AG04450 (cell line): ENCODE data around the gene TTC9. TPM values are rescaled to one million over a fixed set of nuclear protein-coding genes. Genes with fewer than 3 reads are reported as not detected.
"Not testable (repeated sequence)": the region's sequence is repeated elsewhere in the genome, so short reads cannot be mapped to it uniquely, and the experiment has no call there.

Experiments
- CTCF ChIA-PET: fragments of 300-600, 350-600 bp; formaldehyde crosslinking; extraction: SDS; loops from one replicate; lab custom pipeline; 2022; ENCODE audit warnings: antibody characterized with exemption, inconsistent platforms; lab: Charles Lee
- POLR2A ChIA-PET: fragments of 350-600 bp; formaldehyde crosslinking; extraction: SDS; loops from one replicate; lab custom pipeline; 2021; ENCODE audit warnings: antibody characterized with exemption, inconsistent platforms; lab: Yijun Ruan, JAX
- DNase-seq: peaks from one replicate; pipeline ENCODE4 v3.0.0-alpha.2; 2011; ENCODE audit warnings: low read depth, low spot score
- H3K27ac ChIP-seq: one replicate; pipeline ENCODE4 v1.5.1; 2012; ENCODE audit warnings: low read depth, low read length, control low read depth
- H3K27me3 ChIP-seq: one replicate; pipeline ENCODE4 v1.6.0; 2012; ENCODE audit warnings: low read length; ENCODE audit not compliant: control insufficient read depth, insufficient read depth
- H3K4me3 ChIP-seq: 2 replicates; pipeline ENCODE4 v1.5.1; 2011; ENCODE audit warnings: mild to moderate bottlenecking, low read depth, low read length, control low read depth
- H3K9me3 ChIP-seq: 2 replicates; pipeline ENCODE4 v1.5.1; 2012; ENCODE audit warnings: low read length; ENCODE audit not compliant: control insufficient read depth, insufficient read depth
- CTCF ChIP-seq: IDR thresholded peaks from 2 replicates; pipeline ENCODE4 v1.5.1; 2011; ENCODE audit warnings: low read depth, low read length, control low read depth, inconsistent platforms
- polyA plus RNA-seq: library from polyadenylated mRNA; depleted of rRNA; stranded (reverse); fragments of >200 nt; gene quantifications from 2 replicates; pipeline ENCODE4 v1.2.3, GENCODE V29; 2011

Gene TTC9
- polyA plus RNA-seq, 1 experiment, result 0.02 TPM

- Histone ChIP-seq H3K9me3 (no peaks in the 10 kb centered on the region), H3K27ac (no peak overlapping the region), H3K27me3 (no peaks in the 10 kb centered on the region), H3K4me3 (no peak overlapping the region)
- POLR2A ChIA-PET, result no interaction called here
- no peak for TF ChIP-seq CTCF
- no peak for DNase-seq
- CTCF ChIA-PET, result no interaction called here
Measured at GRCh38 chr14:70700955-70701585, 59.4 kb downstream of the TTC9 start.

GRCh38 chr14:70701610-70702009 lies 59.9 kb downstream of the TTC9 start:
- ChIA-PET POLR2A (no interaction called here), CTCF (no interaction called here)
- no peak for TF ChIP-seq CTCF
- Histone ChIP-seq H3K9me3 (no peaks in the 10 kb centered on the region), H3K27ac (no peak overlapping the region), H3K4me3 (no peak overlapping the region), H3K27me3 (no peaks in the 10 kb centered on the region)
- DNase-seq, result no peak

GRCh38 chr14:70702161-70702560 lies 60.4 kb downstream of the TTC9 start:
- no peak for DNase-seq
- no peak for TF ChIP-seq CTCF
- ChIA-PET POLR2A (no interaction called here), CTCF (no interaction called here)
- no peaks in the 10 kb centered on the region for H3K27me3 ChIP-seq
- H3K4me3 ChIP-seq, result no peak overlapping the region
- H3K9me3 ChIP-seq, result no peaks in the 10 kb centered on the region
- no peak overlapping the region for H3K27ac ChIP-seq

- H3K27ac ChIP-seq, POLR2A ChIA-PET, H3K9me3 ChIP-seq, H3K4me3 ChIP-seq, H3K27me3 ChIP-seq, DNase-seq, CTCF ChIA-PET: not testable (repeated sequence)
Measured at GRCh38 chr14:70703621-70704168, 62.0 kb downstream of the TTC9 start.

GRCh38 chr14:70704960-70705359 lies 63.2 kb downstream of the TTC9 start:
- CTCF ChIA-PET, result interaction anchor here (1.0 kb wide), 1 partner anchor 9 kb away, joined by 5 read pairs; no protein-coding TSS in a partner anchor
- TF ChIP-seq CTCF, result no peak
- H3K27me3 ChIP-seq, result peaks cover 2% of the 10 kb centered on the region
- no peak overlapping the region for H3K4me3 ChIP-seq
- no peaks in the 10 kb centered on the region for H3K9me3 ChIP-seq
- no peak overlapping the region for H3K27ac ChIP-seq
- POLR2A ChIA-PET, result no interaction called here
- no peak for DNase-seq
